Measurements from ENCODE around the gene ACTA1. TPM values are rescaled to one million over a fixed set of nuclear protein-coding genes. Genes with fewer than 3 reads are reported as not detected.

ACTA1 gene
- total and polyA plus RNA-seq, 9 of the 15 experiments (the other 6 are each of a cell fraction or from before 2014, with no cell fraction given), result 0.07 to 0.36 TPM; not detected in 7

DNA sequence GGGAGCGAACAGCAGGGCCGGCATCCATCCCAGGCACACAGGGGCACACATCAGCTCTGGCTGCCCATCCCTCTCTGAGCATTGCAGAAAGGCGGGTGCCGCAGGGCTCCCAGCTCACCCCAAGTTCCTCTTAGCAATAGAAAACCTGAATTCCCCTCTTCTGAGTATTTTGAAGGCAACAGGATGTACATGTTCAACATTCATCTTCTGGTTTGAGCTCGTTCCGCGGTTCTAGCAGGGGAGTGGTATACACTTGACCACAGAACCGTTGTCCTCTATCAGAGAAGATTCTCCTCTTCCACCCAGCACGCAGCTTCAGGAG, 23.6 kb downstream of the ACTA1 start:
- WGBS (ENCODE audit: insufficient coverage, low coverage, missing lambda C conversion rate), result 9% methylated on average over 9 of the region's 9 CpGs
- POLR2A ChIA-PET, result interaction anchor here (0.9 to 3.1 kb wide), 3 partner anchors 11 to 66 kb away, joined by 4 to 10 read pairs (median 10); no protein-coding TSS in a partner anchor
- Histone ChIP-seq H3K4me3 (no peak overlapping the region), H3K4me1 (replicated peaks in 1 of 2; ENCODE audit: control insufficient read depth in 2 of 2, insufficient read depth in 2 of 2, low read length in 2 of 2) (peaks cover 6 to 15% of the 10 kb centered on the region in 2 experiments; a peak in 4 of 5 replicates), H3K9me3 (replicated peaks; ENCODE audit: control insufficient read depth, insufficient read depth, low read depth, low read length) (no peaks in the 10 kb centered on the region), H3K79me2 (ENCODE audit: control insufficient read depth, insufficient read depth, low read length) (no peaks in the 10 kb centered on the region), H3K27ac (ENCODE audit: extremely low read depth, low read depth, low read length) (no peak overlapping the region; the same call in 2 of the 3 replicates), H3K36me3 (ENCODE audit: control insufficient read depth, insufficient read depth, low read length) (no peaks in the 10 kb centered on the region), H3K27me3 (ENCODE audit: control insufficient read depth in 2 of 2, insufficient read depth in 2 of 2, low read length in 2 of 2) (peaks cover 58 to 72% of the 10 kb centered on the region in 2 experiments), H3K4me2 (ENCODE audit: insufficient read depth, low read length) (no peak overlapping the region), H2AFZ (ENCODE audit: low read depth, low read length) (no peak overlapping the region), H4K20me1 (replicated peaks; ENCODE audit: control insufficient read depth, insufficient read depth, low read length) (0 out of 2 replicates have a peak, but pooled peaks cover 3% of the 10 kb centered on the region), H3K9ac (ENCODE audit: insufficient read depth in 1 of 2, low read depth in 2 of 2, low read length in 2 of 2) (no peak overlapping the region), H3K9me1 (ENCODE audit: control insufficient read depth, insufficient read depth, low read length) (no peaks in the 10 kb centered on the region)
- FAIRE-seq (no peak), ATAC-seq (no peak), DNase-seq (ENCODE audit: extremely low read depth in 1 of 4, low spot score in 3 of 4) (no peak)
- in situ Hi-C loops (cut with MboI) (no loop called here), intact Hi-C loops (cut with micrococcal nuclease) (no loop called here)
- CTCF ChIA-PET (ENCODE audit: low intra/inter-chr PET ratio), result no interaction called here
- no TSS peak for BruUV-seq (replicated peaks)
- TF ChIP-seq, protein P1, sequence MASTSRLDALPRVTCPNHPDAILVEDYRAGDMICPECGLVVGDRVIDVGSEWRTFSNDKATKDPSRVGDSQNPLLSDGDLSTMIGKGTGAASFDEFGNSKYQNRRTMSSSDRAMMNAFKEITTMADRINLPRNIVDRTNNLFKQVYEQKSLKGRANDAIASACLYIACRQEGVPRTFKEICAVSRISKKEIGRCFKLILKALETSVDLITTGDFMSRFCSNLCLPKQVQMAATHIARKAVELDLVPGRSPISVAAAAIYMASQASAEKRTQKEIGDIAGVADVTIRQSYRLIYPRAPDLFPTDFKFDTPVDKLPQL (IDR thresholded peaks at IDR 0.05; ENCODE audit: extremely low read depth, insufficient read length), result no peak
- TF ChIP-seq MEIS2 (IDR thresholded peaks at IDR 0.05; ENCODE audit: partially characterized antibody) (no peak), PHB2 (IDR thresholded peaks at IDR 0.05; ENCODE audit: low read depth) (no peak), OTX1 (CRISPR knock-in tag; IDR thresholded peaks at IDR 0.05) (no peak), SIN3A (IDR thresholded peaks at IDR 0.05; ENCODE audit: borderline replicate concordance in 2 of 2, control insufficient read depth in 1 of 2, low read depth in 2 of 2, low read length in 2 of 2) (no peak), FOXK2 (conservative IDR thresholded peaks at IDR 0.05 in 1 of 2, IDR thresholded peaks at IDR 0.05 in 1 of 2; ENCODE audit: low read depth in 2 of 2) (no peak), CEBPB (tag; IDR thresholded peaks at IDR 0.05) (no peak)
- TF ChIP-seq, protein P2, sequence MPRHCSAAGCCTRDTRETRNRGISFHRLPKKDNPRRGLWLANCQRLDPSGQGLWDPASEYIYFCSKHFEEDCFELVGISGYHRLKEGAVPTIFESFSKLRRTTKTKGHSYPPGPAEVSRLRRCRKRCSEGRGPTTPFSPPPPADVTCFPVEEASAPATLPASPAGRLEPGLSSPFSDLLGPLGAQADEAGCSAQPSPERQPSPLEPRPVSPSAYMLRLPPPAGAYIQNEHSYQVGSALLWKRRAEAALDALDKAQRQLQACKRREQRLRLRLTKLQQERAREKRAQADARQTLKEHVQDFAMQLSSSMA (CRISPR knock-in tag; IDR thresholded peaks at IDR 0.05), result no peak

Data from K562 (cell line).